GM21529 (cell line): Measurements from ENCODE around the gene SLC35A2.
"Not testable (repeated sequence)": the region's sequence is repeated elsewhere in the genome, so short reads cannot be mapped to it uniquely, and the experiment has no call there.

ENCODE experiments used
- ATAC-seq: cut with Tn5 transposase; IDR thresholded peaks from one replicate; pipeline ENCODE4 v1.9.1; 2021; ENCODE audit not compliant: unreplicated experiment

Gene SLC35A2

GRCh38 chrX:48903290-48903689 lies 8.2 kb downstream of the SLC35A2 start:
- no peak for ATAC-seq

- ATAC-seq, result no peak
These were observed 8.7 kb downstream of the SLC35A2 start for GRCh38 chrX:48902776-48903175.

GRCh38 chrX:48902135-48902534 lies 9.3 kb downstream of the SLC35A2 start:
- ATAC-seq, result no peak

- ATAC-seq, result no peak
These were observed 10.4 kb downstream of the SLC35A2 start for GRCh38 chrX:48901069-48901468.

GRCh38 chrX:48899078-48899410 lies 12.4 kb downstream of the SLC35A2 start:
- no peak for ATAC-seq

GRCh38 chrX:48897625-48898306 lies 13.7 kb downstream of the SLC35A2 start, which contains the start of the genes PQBP1 and TIMM17B:
Gene PQBP1, plus strand, starts transcription at chrX:48897930. Its CDS starts 580 bp downstream, at chrX:48898510.
Gene TIMM17B, minus strand, starts transcription at chrX:48897768. Its CDS starts 19 bp downstream, at chrX:48897749.
- peak; percentile 85 for ATAC-seq

- ATAC-seq, result peak; percentile 2
These were observed 14.3 kb downstream of the SLC35A2 start for GRCh38 chrX:48897157-48897624.

GRCh38 chrX:48896611-48897011 lies 14.8 kb downstream of the SLC35A2 start:
- no peak for ATAC-seq

- ATAC-seq, result no peak
These were observed 16.6 kb downstream of the SLC35A2 start for GRCh38 chrX:48894891-48895290.

- no peak for ATAC-seq
These were observed 17.7 kb downstream of the SLC35A2 start for GRCh38 chrX:48893556-48894348.

- no peak for ATAC-seq
These were observed 18.6 kb downstream of the SLC35A2 start for GRCh38 chrX:48892896-48893295.

- peak; percentile 80 for ATAC-seq
These were observed 19.8 kb downstream of the SLC35A2 start for GRCh38 chrX:48891402-48892288.

- ATAC-seq, result peak; percentile 37
These were observed 20.5 kb downstream of the SLC35A2 start for GRCh38 chrX:48890934-48891401.

- peak; percentile 4 for ATAC-seq
These were observed 21.0 kb downstream of the SLC35A2 start for GRCh38 chrX:48890296-48890925.

- not testable (repeated sequence) for ATAC-seq
These were observed 24.9 kb downstream of the SLC35A2 start for GRCh38 chrX:48886586-48886985.

- ATAC-seq, result no peak
These were observed 27.7 kb downstream of the SLC35A2 start for GRCh38 chrX:48883729-48884128.

- ATAC-seq, result not testable (repeated sequence)
These were observed 34.5 kb downstream of the SLC35A2 start for GRCh38 chrX:48876944-48877343.

- not testable (repeated sequence) for ATAC-seq
These were observed 39.4 kb downstream of the SLC35A2 start for GRCh38 chrX:48872017-48872416.

- ATAC-seq, result no peak
These were observed 47.2 kb downstream of the SLC35A2 start for GRCh38 chrX:48864210-48864609.

GRCh38 chrX:48854898-48855297 lies 56.5 kb downstream of the SLC35A2 start:
- no peak for ATAC-seq
